NCI-H748 (cell line): ENCODE results near the gene OR8D1.
"Not testable (repeated sequence)": the region's sequence is repeated elsewhere in the genome, so short reads cannot be mapped to it uniquely, and the experiment has no call there.

Experiments
- DNase-seq: peaks from one replicate; lab custom pipeline; 2025; ENCODE audit not compliant: unreplicated experiment; lab: John Stamatoyannopoulos, UW

Gene OR8D1

GRCh38 chr11:124294687-124295086, 19.1 kb downstream of the OR8D1 start:
- no peak for DNase-seq

- DNase-seq, result peak; percentile 17
Observed at GRCh38 chr11:124285610-124286344, 28.0 kb downstream of the OR8D1 start.

- DNase-seq, result no peak
Observed at GRCh38 chr11:124278261-124278660, 35.5 kb downstream of the OR8D1 start.

- DNase-seq, result peak; percentile 6
Observed at GRCh38 chr11:124277804-124278203, 35.9 kb downstream of the OR8D1 start.

GRCh38 chr11:124277207-124277606, 36.5 kb downstream of the OR8D1 start:
- no peak for DNase-seq

- no peak for DNase-seq
Observed at GRCh38 chr11:124276081-124276480, 37.7 kb downstream of the OR8D1 start.

GRCh38 chr11:124274000-124274399, 39.7 kb downstream of the OR8D1 start:
- no peak for DNase-seq

GRCh38 chr11:124270886-124271285, 42.9 kb downstream of the OR8D1 start:
- DNase-seq, result not testable (repeated sequence)

- DNase-seq, result not testable (repeated sequence)
Observed at GRCh38 chr11:124265041-124265440, 48.7 kb downstream of the OR8D1 start.

GRCh38 chr11:124256076-124256475, 57.7 kb downstream of the OR8D1 start, which contains the start of gene OR8G5:
Gene OR8G5 (plus strand): TSS chr11:124256376. CDS start chr11:124264932, 8,556 bp downstream.
- no peak for DNase-seq
